Endothelial cell of umbilical vein (primary cell): ENCODE results near the gene ANKRD12. TPM values are rescaled to one million over a fixed set of nuclear protein-coding genes. Genes with fewer than 3 reads are reported as not detected.

Source experiments
- BruUV-seq: library from RNA; stranded (reverse); fragments of 400-500 nt; replicated peaks from 2 replicates; lab custom pipeline; 2021; lab: Mats Ljungman, UMichigan
- CTCF ChIA-PET: fragments of 300-600, 350-600 bp; sonication (Branson Sonifier 250); formaldehyde crosslinking; loops from one replicate; lab custom pipeline; 2021; ENCODE audit warnings: antibody characterized with exemption, inconsistent platforms; lab: Charles Lee
- POLR2A ChIA-PET: fragments of 300-600, 350-600 bp; sonication (Branson Sonifier 250); formaldehyde crosslinking; loops from one replicate; lab custom pipeline; 2021; ENCODE audit warnings: antibody characterized with exemption, inconsistent platforms; lab: Charles Lee
- DNase-seq: peaks from one replicate; pipeline ENCODE4 v3.0.0-alpha.2; 2011; ENCODE audit warnings: low read depth, low spot score
- FAIRE-seq: peaks from 2 replicates; lab custom pipeline; 2011; peaks lifted over from hg19 to GRCh38; lab: Jason Lieb, UNC
- H2AFZ ChIP-seq: 2 replicates; pipeline ENCODE4 v1.6.0; 2012; ENCODE audit warnings: low read depth, low read length, control low read depth, inconsistent platforms
- H3K27ac ChIP-seq: 2 replicates; pipeline ENCODE4 v1.5.1; 2011; ENCODE audit warnings: low read depth, mild to moderate bottlenecking, control low read depth, low read length, moderate library complexity; ENCODE audit not compliant: insufficient read depth
- H3K27me3 ChIP-seq, 2 experiments: 2 replicates each; pipeline versions ENCODE4 v1.6.0 to v1.6.1; 2011; ENCODE audit warnings: low read length in 2 of 2, mixed read lengths in 1 of 2; ENCODE audit not compliant: control insufficient read depth in 2 of 2, insufficient read depth in 2 of 2
- H3K36me3 ChIP-seq, 2 experiments: 2 replicates in 1 of 2; 3 replicates in 1 of 2; pipeline ENCODE4 v1.5.1; 2011; ENCODE audit warnings: low read length in 2 of 2, mild to moderate bottlenecking in 1 of 2, moderate library complexity in 1 of 2; ENCODE audit not compliant: control insufficient read depth in 2 of 2, insufficient read depth in 2 of 2; ENCODE audit errors: extremely low read depth in 1 of 2
- H3K4me1 ChIP-seq: 3 replicates; pipeline ENCODE4 v1.5.1; 2011; ENCODE audit warnings: mild to moderate bottlenecking, low read length; ENCODE audit not compliant: control insufficient read depth, insufficient read depth; ENCODE audit errors: extremely low read depth
- H3K4me2 ChIP-seq: 2 replicates; pipeline ENCODE4 v1.6.1; 2011; ENCODE audit warnings: low read length, control low read depth, mixed read lengths; ENCODE audit not compliant: insufficient read depth
- H3K4me3 ChIP-seq, 3 experiments: fragments of 200-600 bp in 1 of 3; sonication (generic), shearing (Covaris generic) in 1 of 3; replicated peaks in 1 of 3; 2 replicates each; pipeline ENCODE4 v1.5.1; 2011 to 2016; ENCODE audit warnings: control low read depth in 3 of 3, low read length in 3 of 3, mild to moderate bottlenecking in 2 of 3, inconsistent platforms in 1 of 3, low read depth in 1 of 3, moderate library complexity in 1 of 3; ENCODE audit not compliant: insufficient read depth in 1 of 3
- H3K79me2 ChIP-seq: 2 replicates; pipeline ENCODE4 v1.6.0; 2012; ENCODE audit warnings: low read length, inconsistent platforms; ENCODE audit not compliant: control insufficient read depth, insufficient read depth
- H3K9ac ChIP-seq: replicated peaks from 2 replicates; pipeline ENCODE3; 2011; ENCODE audit warnings: low read length, control low read depth; ENCODE audit not compliant: insufficient read depth; ENCODE audit errors: extremely low read depth
- H3K9me1 ChIP-seq: replicated peaks from 3 replicates; pipeline ENCODE4 v1.6.0; 2011; ENCODE audit warnings: mild to moderate bottlenecking, low read length; ENCODE audit not compliant: control insufficient read depth, insufficient read depth; ENCODE audit errors: extremely low read depth
- H3K9me3 ChIP-seq: replicated peaks from 2 replicates; pipeline ENCODE4 v1.5.1; 2012; ENCODE audit warnings: low read length, inconsistent platforms; ENCODE audit not compliant: control insufficient read depth, insufficient read depth
- H4K20me1 ChIP-seq: replicated peaks from 2 replicates; pipeline ENCODE3; 2011; ENCODE audit warnings: mild to moderate bottlenecking, low read length; ENCODE audit not compliant: control insufficient read depth, insufficient read depth; ENCODE audit errors: extremely low read depth
- EZH2 ChIP-seq: IDR thresholded peaks from 2 replicates; pipeline ENCODE4 v1.6.1; 2012; ENCODE audit warnings: borderline replicate concordance, low read depth, mild to moderate bottlenecking, moderate library complexity, low read length, inconsistent platforms; ENCODE audit not compliant: severe bottlenecking
- FOS ChIP-seq: IDR thresholded peaks from 2 replicates; pipeline ENCODE4 v1.6.1; 2011; ENCODE audit warnings: mild to moderate bottlenecking, low read length, moderate library complexity, borderline replicate concordance; ENCODE audit not compliant: insufficient read depth
- GATA2 ChIP-seq: IDR thresholded peaks from 2 replicates; pipeline ENCODE4 v1.7.0; 2011; ENCODE audit warnings: low read depth, mild to moderate bottlenecking, moderate library complexity, mixed read lengths, low read length; ENCODE audit not compliant: insufficient read length, insufficient read depth
- JUN ChIP-seq: IDR thresholded peaks from 2 replicates; pipeline ENCODE4 v1.6.1; 2011; ENCODE audit warnings: borderline replicate concordance, low read depth; ENCODE audit not compliant: insufficient read length, insufficient read depth
- MYC ChIP-seq: IDR thresholded peaks from one replicate; pipeline ENCODE4 v1.6.1; 2011; ENCODE audit warnings: mild to moderate bottlenecking, low read depth, low read length
- POLR2A ChIP-seq: IDR thresholded peaks from 2 replicates; pipeline ENCODE4 v1.6.1; 2012; ENCODE audit warnings: low read depth, mild to moderate bottlenecking, control low read depth, low read length
- POLR2AphosphoS5 ChIP-seq: IDR thresholded peaks from 2 replicates; pipeline ENCODE4 v1.6.1; 2012; ENCODE audit warnings: low read depth, mild to moderate bottlenecking, control low read depth, low read length, moderate library complexity; ENCODE audit not compliant: insufficient read depth
- dilution Hi-C: fragments of 300-500 bp; cut with MboI; formaldehyde crosslinking; loops from one replicate; pipeline ENCODE4 v1.15.0; 2019; ENCODE audit warnings: low sequenced_read_pairs; ENCODE audit not compliant: extremely low pct_ligation_motif_present
- intact Hi-C: fragments of 100-400 bp; cut with micrococcal nuclease; formaldehyde crosslinking; loops from one replicate; pipeline ENCODE4 v1.10.0; 2022
- polyA plus RNA-seq, 4 experiments: library from polyadenylated mRNA; depleted of rRNA in 3 of 4; stranded (reverse) in 3 of 4; unstranded in 1 of 4; fragments of >200 nt; gene quantifications; 2 replicates each; pipeline versions ENCODE4 v1.2.1 to v1.2.3, GENCODE V29; 2011 to 2012; ENCODE audit warnings: missing spikeins in 1 of 4
- total RNA-seq: library from RNA; stranded (reverse); gene quantifications from 2 replicates; pipeline ENCODE4 v1.2.3, GENCODE V29; 2021
- TF ChIP-seq, protein P1 (sequence below), 2 donors: IDR thresholded peaks; 1 replicate in 1 of 2; 2 replicates in 1 of 2; pipeline ENCODE4 v1.5.1; 2011; ENCODE audit warnings: low read length in 2 of 2, mild to moderate bottlenecking in 2 of 2, moderate library complexity in 2 of 2, control low read depth in 1 of 2, inconsistent platforms in 1 of 2, low read depth in 1 of 2; ENCODE audit not compliant: insufficient read depth in 1 of 2; ENCODE audit errors: extremely low read depth in 1 of 2
- TF ChIP-seq, protein P2 (sequence below): IDR thresholded peaks from 2 replicates; pipeline ENCODE4 v1.6.1; 2011; ENCODE audit not compliant: insufficient read depth, insufficient read length

The ANKRD12 gene
- total and polyA plus RNA-seq, 2 donors (not counting 3 experiments of a cell fraction or from before 2014, with no cell fraction given) = 1.5 to 25.4 TPM

GRCh38 chr18:9206421-9206820, 69.8 kb downstream of the ANKRD12 start:
- Histone ChIP-seq H3K27ac (no peak overlapping the region), H3K4me2 (no peak overlapping the region), H2AFZ (no peak overlapping the region), H3K9me3 (no peaks in the 10 kb centered on the region), H3K36me3 (no peaks in the 10 kb centered on the region), H3K4me3 (no peak overlapping the region), H3K27me3 (no peaks in the 10 kb centered on the region), H3K4me1 (no peaks in the 10 kb centered on the region), H3K9ac (no peak overlapping the region), H4K20me1 (no peaks in the 10 kb centered on the region), H3K79me2 (no peaks in the 10 kb centered on the region), H3K9me1 (no peaks in the 10 kb centered on the region)
- no TSS peak for BruUV-seq
- POLR2A ChIA-PET = no interaction called here
- TF ChIP-seq JUN (no peak), GATA2 (no peak), POLR2A (no peak)
- TF ChIP-seq, protein P1, sequence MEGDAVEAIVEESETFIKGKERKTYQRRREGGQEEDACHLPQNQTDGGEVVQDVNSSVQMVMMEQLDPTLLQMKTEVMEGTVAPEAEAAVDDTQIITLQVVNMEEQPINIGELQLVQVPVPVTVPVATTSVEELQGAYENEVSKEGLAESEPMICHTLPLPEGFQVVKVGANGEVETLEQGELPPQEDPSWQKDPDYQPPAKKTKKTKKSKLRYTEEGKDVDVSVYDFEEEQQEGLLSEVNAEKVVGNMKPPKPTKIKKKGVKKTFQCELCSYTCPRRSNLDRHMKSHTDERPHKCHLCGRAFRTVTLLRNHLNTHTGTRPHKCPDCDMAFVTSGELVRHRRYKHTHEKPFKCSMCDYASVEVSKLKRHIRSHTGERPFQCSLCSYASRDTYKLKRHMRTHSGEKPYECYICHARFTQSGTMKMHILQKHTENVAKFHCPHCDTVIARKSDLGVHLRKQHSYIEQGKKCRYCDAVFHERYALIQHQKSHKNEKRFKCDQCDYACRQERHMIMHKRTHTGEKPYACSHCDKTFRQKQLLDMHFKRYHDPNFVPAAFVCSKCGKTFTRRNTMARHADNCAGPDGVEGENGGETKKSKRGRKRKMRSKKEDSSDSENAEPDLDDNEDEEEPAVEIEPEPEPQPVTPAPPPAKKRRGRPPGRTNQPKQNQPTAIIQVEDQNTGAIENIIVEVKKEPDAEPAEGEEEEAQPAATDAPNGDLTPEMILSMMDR (IDR thresholded peaks at IDR 0.05; ENCODE audit: extremely low read depth in 1 of 2, insufficient read depth in 1 of 2, low read depth in 1 of 2, low read length in 2 of 2) = no peak
- dilution Hi-C loops (no loop called here), intact Hi-C loops (no loop called here)
- FAIRE-seq = no peak
- no peak for DNase-seq
- CTCF ChIA-PET = interaction anchor here (0.7 to 1.7 kb wide), 3 partner anchors 8 to 39 kb away, joined by 3 to 6 read pairs (median 5); no protein-coding TSS in a partner anchor

- dilution Hi-C loops = no loop called here
- Histone ChIP-seq H3K9me1 (no peaks in the 10 kb centered on the region), H3K36me3 (peaks cover 0 to 6% of the 10 kb centered on the region in 2 experiments), H3K4me3 (no peak overlapping the region), H3K9ac (no peak overlapping the region), H4K20me1 (no peaks in the 10 kb centered on the region), H3K79me2 (no peaks in the 10 kb centered on the region), H3K4me1 (no peaks in the 10 kb centered on the region), H2AFZ (no peak overlapping the region), H3K27me3 (no peaks in the 10 kb centered on the region), H3K27ac (no peak overlapping the region), H3K4me2 (no peak overlapping the region), H3K9me3 (no peaks in the 10 kb centered on the region)
- TF ChIP-seq, protein P2, sequence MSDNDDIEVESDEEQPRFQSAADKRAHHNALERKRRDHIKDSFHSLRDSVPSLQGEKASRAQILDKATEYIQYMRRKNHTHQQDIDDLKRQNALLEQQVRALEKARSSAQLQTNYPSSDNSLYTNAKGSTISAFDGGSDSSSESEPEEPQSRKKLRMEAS = no peak
- TF ChIP-seq, protein P1 (IDR thresholded peaks at IDR 0.05; ENCODE audit: extremely low read depth in 1 of 2, insufficient read depth in 1 of 2, low read depth in 1 of 2, low read length in 2 of 2) = no peak
- TF ChIP-seq EZH2 (no peak), GATA2 (no peak), POLR2AphosphoS5 (no peak), POLR2A (no peak), MYC (no peak), JUN (no peak), FOS (no peak)
- BruUV-seq = no TSS peak
- FAIRE-seq (no peak), DNase-seq (no peak)
- intact Hi-C loops = no loop called here
- ChIA-PET CTCF (interaction anchor here (1.3 kb wide), 1 partner anchor 125 kb away, joined by 3 read pairs; no protein-coding TSS in a partner anchor), POLR2A (no interaction called here)
Measured at GRCh38 chr18:9209279-9209678, 72.7 kb downstream of the ANKRD12 start.
